Karpas-422 (cell line): ENCODE results near the gene COL16A1. TPM values are rescaled to one million over a fixed set of nuclear protein-coding genes. Genes with fewer than 3 reads are reported as not detected.
A peak's percentile ranks its signal among the peaks of the same experiment; 100 is the strongest.

Experiments
- DNase-seq: peaks from one replicate; pipeline ENCODE4 v3.0.0-alpha.2; 2015
- H2AFZ ChIP-seq: fragments of 200-600 bp; sonication (generic); 2 replicates; pipeline ENCODE4 v1.6.1; 2014; ENCODE audit warnings: antibody characterized with exemption, low read length, mixed read lengths
- H3K27ac ChIP-seq: fragments of 200-600 bp; sonication (generic); 2 replicates; pipeline ENCODE4 v1.5.1; 2014; ENCODE audit warnings: mild to moderate bottlenecking, low read length, moderate library complexity
- H3K27me3 ChIP-seq: fragments of 200-600 bp; sonication (generic); 2 replicates; pipeline ENCODE4 v1.6.1; 2014; ENCODE audit warnings: low read length, mixed read lengths
- H3K36me3 ChIP-seq: fragments of 200-600 bp; sonication (generic); 2 replicates; pipeline ENCODE4 v1.6.1; 2014; ENCODE audit warnings: low read length, mixed read lengths; ENCODE audit not compliant: insufficient read depth
- H3K4me1 ChIP-seq: fragments of 200-600 bp; sonication (generic); 2 replicates; pipeline ENCODE4 v1.6.1; 2014; ENCODE audit warnings: mild to moderate bottlenecking, low read length, mixed read lengths
- H3K4me2 ChIP-seq: fragments of 200-600 bp; sonication (generic); 2 replicates; pipeline ENCODE4 v1.6.1; 2014; ENCODE audit warnings: low read length, low read depth, mild to moderate bottlenecking; ENCODE audit not compliant: poor library complexity, severe bottlenecking
- H3K4me3 ChIP-seq: fragments of 200-600 bp; sonication (generic); 2 replicates; pipeline ENCODE4 v1.5.1; 2014; ENCODE audit warnings: mild to moderate bottlenecking, antibody characterized with exemption, low read length, mixed read lengths
- H3K79me2 ChIP-seq: fragments of 200-600 bp; sonication (generic); 2 replicates; pipeline ENCODE4 v1.6.1; 2014; ENCODE audit warnings: mild to moderate bottlenecking, low read length, mixed read lengths
- H3K9ac ChIP-seq: fragments of 200-600 bp; sonication (generic); 2 replicates; pipeline ENCODE4 v1.6.0; 2014; ENCODE audit warnings: low read length
- H3K9me2 ChIP-seq: fragments of 200-600 bp; sonication (generic), shearing (Covaris generic); replicated peaks from 2 replicates; pipeline ENCODE4 v1.6.0; 2014; ENCODE audit warnings: mild to moderate bottlenecking, low read length, moderate library complexity; ENCODE audit not compliant: insufficient read depth
- H3K9me3 ChIP-seq: fragments of 300-700, 200-600 bp; sonication (generic); 2 replicates; pipeline ENCODE4 v1.6.1; 2014; ENCODE audit warnings: low read length, mixed read lengths
- H4K20me1 ChIP-seq: fragments of 200-600 bp; sonication (generic); 2 replicates; pipeline ENCODE4 v1.6.1; 2014; ENCODE audit warnings: mild to moderate bottlenecking, antibody characterized with exemption, low read length, low read depth; ENCODE audit not compliant: insufficient read depth
- total RNA-seq: library from RNA; depleted of rRNA; stranded (reverse); fragments of >200 nt; shearing (Covaris generic); gene quantifications from 2 replicates; pipeline ENCODE4 v1.2.3, GENCODE V29; 2014; ENCODE audit warnings: low replicate concordance

The COL16A1 gene
- total RNA-seq, 1 experiment from 2014 or later, result not detected

DNA sequence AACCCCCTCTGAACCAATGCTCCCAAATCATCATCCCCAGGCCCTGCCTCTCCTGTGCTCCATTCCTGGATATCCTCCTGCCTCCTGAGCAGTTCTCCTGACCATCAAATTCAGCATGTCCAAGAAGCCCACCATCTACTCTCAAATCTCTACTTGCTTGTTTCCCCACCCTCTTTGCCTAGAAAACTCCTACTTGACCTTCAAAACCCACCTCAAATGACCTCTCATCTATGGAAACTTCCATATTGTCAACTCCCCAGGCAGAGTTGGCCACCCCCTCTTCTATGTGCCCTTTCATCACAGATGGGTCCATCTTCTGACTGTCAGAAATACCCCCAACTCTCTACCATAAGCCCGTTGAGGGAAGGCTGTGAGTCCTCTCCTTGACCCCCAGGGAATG is 43.5 kb upstream of the COL16A1 start:
- H3K4me2 ChIP-seq, result no peak overlapping the region
- H3K9me3 ChIP-seq, result no peaks in the 10 kb centered on the region
- H3K27me3 ChIP-seq, result no peaks in the 10 kb centered on the region
- DNase-seq, result no peak
- H3K4me1 ChIP-seq, result peaks cover 53% of the 10 kb centered on the region
- H3K27ac ChIP-seq, result no peak overlapping the region
- H3K9ac ChIP-seq, result peak overlapping the region; percentile 41
- no peaks in the 10 kb centered on the region for H3K36me3 ChIP-seq
- H4K20me1 ChIP-seq, result peaks cover 30% of the 10 kb centered on the region; the same call in 1 of the 2 replicates
- H3K4me3 ChIP-seq, result no peak overlapping the region
- H3K79me2 ChIP-seq, result no peaks in the 10 kb centered on the region
- H2AFZ ChIP-seq, result no peak overlapping the region
- no peaks in the 10 kb centered on the region for H3K9me2 ChIP-seq

- H3K9me3 ChIP-seq, result no peaks in the 10 kb centered on the region
- no peak overlapping the region for H3K27ac ChIP-seq
- no peak overlapping the region for H3K4me3 ChIP-seq
- H3K27me3 ChIP-seq, result no peaks in the 10 kb centered on the region
- H4K20me1 ChIP-seq, result peaks cover 24% of the 10 kb centered on the region; the same call in 1 of the 2 replicates
- H3K36me3 ChIP-seq, result no peaks in the 10 kb centered on the region
- peaks cover 53% of the 10 kb centered on the region for H3K4me1 ChIP-seq
- no peaks in the 10 kb centered on the region for H3K79me2 ChIP-seq
- H3K4me2 ChIP-seq, result no peak overlapping the region
- no peak overlapping the region for H2AFZ ChIP-seq
- DNase-seq, result peak; percentile 61
- peak overlapping the region; percentile 41 for H3K9ac ChIP-seq
- H3K9me2 ChIP-seq, result no peaks in the 10 kb centered on the region
Measured at GRCh38 chr1:31746687-31747086, 42.9 kb upstream of the COL16A1 start.

DNA sequence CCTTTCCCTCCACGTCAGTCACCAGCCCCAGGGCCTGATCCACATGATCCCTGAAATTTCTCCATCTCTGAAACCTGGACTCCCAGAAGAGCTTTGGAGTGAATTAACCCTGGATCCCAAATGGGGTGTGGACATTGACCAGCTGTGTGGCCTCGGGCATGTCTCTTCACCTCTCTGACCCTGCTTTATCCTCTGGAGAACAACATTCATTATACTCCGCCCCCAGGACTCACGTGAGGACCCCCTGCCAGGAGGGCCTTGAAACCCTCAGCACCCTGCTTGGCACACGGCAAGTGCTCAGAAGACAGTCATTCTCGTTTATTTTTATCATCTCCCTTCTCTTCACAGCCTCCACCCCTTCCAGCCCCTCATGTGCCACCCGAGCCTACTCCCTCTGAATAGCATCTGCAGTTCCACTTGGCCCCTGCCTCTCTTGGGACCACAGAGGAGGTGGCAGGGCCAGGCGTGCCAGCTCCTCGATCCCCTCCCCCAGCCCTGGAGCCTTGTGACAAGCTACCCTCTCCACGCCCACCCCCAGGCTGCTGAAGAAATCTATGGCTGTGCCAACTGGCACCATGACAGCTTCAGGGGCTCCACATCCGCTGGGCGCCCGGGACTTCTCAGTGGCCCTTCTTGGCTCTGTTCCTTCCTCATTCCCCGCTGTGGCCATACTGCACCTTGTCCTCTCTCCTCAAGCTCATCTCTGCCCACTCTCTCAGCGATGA is 42.3 kb upstream of the COL16A1 start:
- H3K4me3 ChIP-seq, result no peak overlapping the region
- DNase-seq, result no peak
- no peaks in the 10 kb centered on the region for H3K79me2 ChIP-seq
- no peaks in the 10 kb centered on the region for H3K9me3 ChIP-seq
- H3K9me2 ChIP-seq, result no peaks in the 10 kb centered on the region
- H3K27ac ChIP-seq, result no peak overlapping the region
- H4K20me1 ChIP-seq, result peaks cover 23% of the 10 kb centered on the region; the same call in 1 of the 2 replicates
- peak overlapping the region; percentile 41 for H3K9ac ChIP-seq
- H3K4me2 ChIP-seq, result peak overlapping the region; percentile 62
- H3K4me1 ChIP-seq, result peaks cover 51% of the 10 kb centered on the region
- no peaks in the 10 kb centered on the region for H3K27me3 ChIP-seq
- H3K36me3 ChIP-seq, result no peaks in the 10 kb centered on the region
- no peak overlapping the region for H2AFZ ChIP-seq

- H3K4me3 ChIP-seq, result peak overlapping the region; percentile 42; the same call in 1 of the 2 replicates
- H3K4me2 ChIP-seq, result peak overlapping the region; percentile 62
- H3K9me2 ChIP-seq, result no peaks in the 10 kb centered on the region
- H3K9me3 ChIP-seq, result no peaks in the 10 kb centered on the region
- peak overlapping the region; percentile 53 for H3K9ac ChIP-seq
- H2AFZ ChIP-seq, result no peak overlapping the region
- H3K36me3 ChIP-seq, result no peaks in the 10 kb centered on the region
- peaks cover 54% of the 10 kb centered on the region for H3K4me1 ChIP-seq
- no peaks in the 10 kb centered on the region for H3K79me2 ChIP-seq
- peak overlapping the region; percentile 51 for H3K27ac ChIP-seq
- peaks cover 20% of the 10 kb centered on the region; the same call in 1 of the 2 replicates for H4K20me1 ChIP-seq
- peak; percentile 91 for DNase-seq
- H3K27me3 ChIP-seq, result no peaks in the 10 kb centered on the region
Measured at GRCh38 chr1:31745096-31745945, 41.5 kb upstream of the COL16A1 start.

GRCh38 chr1:31744165-31744888 is 40.5 kb upstream of the COL16A1 start:
- Histone ChIP-seq H4K20me1 (peaks cover 15% of the 10 kb centered on the region; the same call in 1 of the 2 replicates), H3K36me3 (no peaks in the 10 kb centered on the region), H3K9ac (peak overlapping the region; percentile 53), H3K4me3 (peak overlapping the region; percentile 42; the same call in 1 of the 2 replicates), H2AFZ (no peak overlapping the region), H3K79me2 (no peaks in the 10 kb centered on the region), H3K4me1 (peaks cover 64% of the 10 kb centered on the region), H3K27me3 (no peaks in the 10 kb centered on the region), H3K9me3 (no peaks in the 10 kb centered on the region), H3K9me2 (no peaks in the 10 kb centered on the region), H3K27ac (peak overlapping the region; percentile 51), H3K4me2 (peak overlapping the region; percentile 62)
- peak; percentile 83 for DNase-seq

DNA sequence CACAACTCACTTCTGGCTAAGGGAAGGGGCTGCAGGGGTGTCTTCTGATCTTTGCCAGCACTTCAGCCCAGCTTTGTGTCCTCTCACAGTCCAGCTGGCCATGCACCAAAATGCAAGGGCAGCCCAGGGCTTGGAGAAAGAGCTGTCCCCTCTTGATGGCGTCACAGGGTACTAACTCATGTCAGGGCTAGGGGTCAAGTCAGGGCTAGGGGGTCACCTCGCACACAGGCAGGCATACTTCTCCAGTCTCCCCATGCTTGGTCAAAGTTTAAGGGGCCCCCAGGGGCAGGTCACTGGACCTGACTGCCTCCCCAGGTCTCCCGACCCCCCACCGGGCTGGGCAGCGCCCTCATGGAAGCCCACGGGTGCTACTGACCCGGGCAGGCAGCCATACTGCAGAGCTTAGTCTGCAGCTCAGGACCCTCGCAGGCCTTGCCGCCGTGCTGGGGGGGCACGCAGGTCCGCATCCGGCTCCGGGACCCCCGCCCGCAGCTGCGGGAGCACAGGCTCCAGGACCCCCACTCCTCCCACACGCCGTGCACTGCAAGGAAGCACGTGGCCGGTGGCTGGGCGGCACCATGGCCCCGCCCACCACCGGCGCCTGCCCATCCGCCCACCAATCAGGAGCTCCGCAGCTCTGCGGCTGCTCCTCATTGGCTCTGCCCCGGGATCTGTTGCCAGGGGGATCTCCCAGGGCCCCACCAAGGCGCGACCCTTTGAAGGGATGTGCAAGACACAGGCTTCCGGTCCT is 38.8 kb upstream of the COL16A1 start:
- Histone ChIP-seq H3K79me2 (no peaks in the 10 kb centered on the region), H3K9ac (no peak overlapping the region), H3K4me3 (no peak overlapping the region), H3K27ac (no peak overlapping the region), H3K4me2 (no peak overlapping the region), H3K27me3 (no peaks in the 10 kb centered on the region), H3K9me3 (no peaks in the 10 kb centered on the region), H4K20me1 (peaks cover 13% of the 10 kb centered on the region; the same call in 1 of the 2 replicates), H3K36me3 (no peaks in the 10 kb centered on the region), H2AFZ (no peak overlapping the region), H3K4me1 (peaks cover 60% of the 10 kb centered on the region), H3K9me2 (no peaks in the 10 kb centered on the region)
- no peak for DNase-seq

DNA sequence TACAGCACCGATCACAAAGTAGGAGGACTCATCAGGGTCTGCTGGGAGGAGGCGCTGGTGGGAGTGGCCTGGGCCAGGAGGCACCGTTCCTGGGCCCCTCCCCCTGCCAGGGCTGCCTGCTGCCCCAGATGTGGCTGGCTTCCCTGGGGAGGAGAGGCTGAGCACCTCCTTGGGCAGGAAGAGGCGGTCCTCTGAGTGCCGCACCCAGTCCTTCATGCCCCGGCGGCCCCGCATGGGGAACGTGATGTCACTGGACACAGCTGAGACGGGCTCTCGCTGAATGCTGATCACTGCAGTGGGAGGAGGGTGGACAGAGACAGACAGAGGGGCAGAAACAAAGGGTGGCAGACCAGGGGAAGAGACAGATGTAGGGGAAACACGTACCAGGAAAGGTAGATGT is 35.5 kb upstream of the COL16A1 start:
- peak overlapping the region; percentile 33 for H3K4me2 ChIP-seq
- peaks cover 27% of the 10 kb centered on the region for H3K4me1 ChIP-seq
- H3K9me2 ChIP-seq, result no peaks in the 10 kb centered on the region
- H2AFZ ChIP-seq, result no peak overlapping the region; the same call in 1 of the 2 replicates
- no peaks in the 10 kb centered on the region for H3K9me3 ChIP-seq
- H4K20me1 ChIP-seq, result peaks cover 4% of the 10 kb centered on the region; the same call in 1 of the 2 replicates
- H3K27ac ChIP-seq, result no peak overlapping the region
- no peak overlapping the region for H3K4me3 ChIP-seq
- H3K79me2 ChIP-seq, result no peaks in the 10 kb centered on the region
- no peak overlapping the region for H3K9ac ChIP-seq
- peak; percentile 89 for DNase-seq
- no peaks in the 10 kb centered on the region for H3K36me3 ChIP-seq
- H3K27me3 ChIP-seq, result no peaks in the 10 kb centered on the region
